GM18858 (cell line): ENCODE results near the gene AUNIP.

Source experiments
- ATAC-seq: cut with Tn5 transposase; IDR thresholded peaks from one replicate; pipeline ENCODE4 v1.9.1; 2021; ENCODE audit not compliant: unreplicated experiment

AUNIP gene

GRCh38 chr1:25811384-25812082 is 47.7 kb downstream of the AUNIP start:
- no peak for ATAC-seq

GRCh38 chr1:25810341-25811299 is 48.6 kb downstream of the AUNIP start:
- ATAC-seq = no peak

- no peak for ATAC-seq
These were observed 49.3 kb downstream of the AUNIP start for GRCh38 chr1:25809929-25810328.

GRCh38 chr1:25809283-25809926 is 49.9 kb downstream of the AUNIP start:
- ATAC-seq = no peak

GRCh38 chr1:25808481-25809244 is 50.6 kb downstream of the AUNIP start:
- ATAC-seq = no peak

- no peak for ATAC-seq
These were observed 51.5 kb downstream of the AUNIP start for GRCh38 chr1:25807480-25808390.

GRCh38 chr1:25806418-25806817 is 52.8 kb downstream of the AUNIP start:
- no peak for ATAC-seq

- no peak for ATAC-seq
These were observed 53.4 kb downstream of the AUNIP start for GRCh38 chr1:25805863-25806225.

GRCh38 chr1:25804964-25805862 is 54.0 kb downstream of the AUNIP start:
- no peak for ATAC-seq

- no peak for ATAC-seq
These were observed 54.9 kb downstream of the AUNIP start for GRCh38 chr1:25804244-25804963.

- no peak for ATAC-seq
These were observed 55.9 kb downstream of the AUNIP start for GRCh38 chr1:25803368-25803767.

GRCh38 chr1:25802915-25803314 is 56.3 kb downstream of the AUNIP start:
- ATAC-seq = no peak

- ATAC-seq = no peak
These were observed 58.4 kb downstream of the AUNIP start for GRCh38 chr1:25800703-25801377.

GRCh38 chr1:25799935-25800702 is 59.1 kb downstream of the AUNIP start, which contains the start of gene SELENON:
Gene SELENON (plus strand): TSS chr1:25800193. CDS start chr1:25800231, 38 bp downstream.
- ATAC-seq = no peak

- no peak for ATAC-seq
These were observed 59.8 kb downstream of the AUNIP start for GRCh38 chr1:25799352-25799934.

GRCh38 chr1:25798666-25799351 is 60.4 kb downstream of the AUNIP start:
- no peak for ATAC-seq
